Vagina (tissue), 2 donors: Measurements from ENCODE around the gene TNFRSF8. TPM values are rescaled to one million over a fixed set of nuclear protein-coding genes. Genes with fewer than 3 reads are reported as not detected.

ENCODE experiments used
- DNase-seq, 2 donors: peaks; one replicate each; pipeline ENCODE4 v3.0.0-alpha.2; 2017; ENCODE audit errors: extremely low spot score in 2 of 2
- H3K27ac ChIP-seq: fragments of 200-600 bp; sonication (generic); one replicate; pipeline ENCODE4 v1.5.1; 2019
- H3K27me3 ChIP-seq: fragments of 200-600 bp; sonication (generic); one replicate; pipeline ENCODE4 v1.5.1; 2019
- H3K36me3 ChIP-seq, 2 donors: fragments of 200-600 bp; sonication (generic); one replicate each; pipeline ENCODE4 v1.5.1; 2017 to 2019
- H3K4me1 ChIP-seq: fragments of 200-600 bp; sonication (generic); one replicate; pipeline ENCODE4 v1.5.1; 2019
- H3K4me3 ChIP-seq, 2 donors: fragments of 200-600 bp; sonication (generic); 1 replicate in 1 of 2; 2 replicates in 1 of 2; pipeline ENCODE4 v1.5.1; 2016 to 2019
- H3K9me3 ChIP-seq: fragments of 200-600 bp; sonication (generic); one replicate; pipeline ENCODE4 v1.5.1; 2019
- CTCF ChIP-seq, 3 experiments: fragments of 450-650 bp in 2 of 3; fragments of 200-600 bp in 1 of 3; sonication (generic) in 1 of 3; IDR thresholded peaks; one replicate each; pipeline ENCODE4 v1.5.1; 2017 to 2019; ENCODE audit warnings: antibody characterized with exemption in 3 of 3, mild to moderate bottlenecking in 2 of 3, moderate library complexity in 2 of 3
- POLR2A ChIP-seq, 2 donors: fragments of 450-650 bp; IDR thresholded peaks; one replicate each; pipeline ENCODE4 v1.6.1; 2017; ENCODE audit warnings: antibody characterized with exemption in 2 of 2, mild to moderate bottlenecking in 2 of 2, moderate library complexity in 2 of 2
- POLR2AphosphoS5 ChIP-seq, 2 donors: sonication (generic); formaldehyde crosslinking; IDR thresholded peaks; one replicate each; pipeline ENCODE4 v1.9.0; 2017; ENCODE audit warnings: antibody characterized with exemption in 2 of 2, mild to moderate bottlenecking in 2 of 2, low read depth in 1 of 2; ENCODE audit not compliant: insufficient read depth in 1 of 2
- intact Hi-C: fragments of 100-400 bp; cut with DNase I; formaldehyde crosslinking; loops from one replicate; pipeline ENCODE4 v1.15.1; 2023
- total RNA-seq: library from RNA; depleted of rRNA; stranded (reverse); fragments of >200 nt; gene quantifications from one replicate; pipeline ENCODE4 v1.2.3, GENCODE V29; 2016

The TNFRSF8 gene
- total RNA-seq, 1 donor from 2014 or later = 1.2 TPM

GRCh38 chr1:12111741-12112140, 48.6 kb downstream of the TNFRSF8 start:
- no peak for DNase-seq
- TF ChIP-seq POLR2A (IDR thresholded peaks at IDR 0.05) = no peak
- TF ChIP-seq POLR2AphosphoS5 (IDR thresholded peaks at IDR 0.05; ENCODE audit: insufficient read depth in 1 of 2, low read depth in 1 of 2) = no peak
- TF ChIP-seq CTCF (IDR thresholded peaks at IDR 0.05) = no peak
- H3K27ac ChIP-seq = no peak overlapping the region
- intact Hi-C loops = no loop called here
- H3K36me3 ChIP-seq = no peaks in the 10 kb centered on the region
- no peaks in the 10 kb centered on the region for H3K9me3 ChIP-seq
- no peaks in the 10 kb centered on the region for H3K4me1 ChIP-seq
- no peaks in the 10 kb centered on the region for H3K27me3 ChIP-seq
- no peak overlapping the region for H3K4me3 ChIP-seq

GRCh38 chr1:12112711-12113161, 49.6 kb downstream of the TNFRSF8 start:
- Histone ChIP-seq H3K27ac (no peak overlapping the region), H3K4me1 (no peaks in the 10 kb centered on the region), H3K9me3 (no peaks in the 10 kb centered on the region), H3K27me3 (no peaks in the 10 kb centered on the region), H3K36me3 (no peaks in the 10 kb centered on the region), H3K4me3 (no peak overlapping the region)
- TF ChIP-seq POLR2A (IDR thresholded peaks at IDR 0.05) (no peak), CTCF (IDR thresholded peaks at IDR 0.05) (no peak), POLR2AphosphoS5 (IDR thresholded peaks at IDR 0.05; ENCODE audit: insufficient read depth in 1 of 2, low read depth in 1 of 2) (no peak)
- DNase-seq = no peak
- intact Hi-C loops = no loop called here

GRCh38 chr1:12113433-12114339, 50.6 kb downstream of the TNFRSF8 start:
- Histone ChIP-seq H3K36me3 (no peaks in the 10 kb centered on the region), H3K27ac (no peak overlapping the region), H3K27me3 (no peaks in the 10 kb centered on the region), H3K4me1 (no peaks in the 10 kb centered on the region), H3K9me3 (no peaks in the 10 kb centered on the region), H3K4me3 (no peak overlapping the region)
- intact Hi-C loops = no loop called here
- no peak for DNase-seq
- TF ChIP-seq CTCF (IDR thresholded peaks at IDR 0.05) = no peak
- TF ChIP-seq POLR2AphosphoS5 (IDR thresholded peaks at IDR 0.05; ENCODE audit: insufficient read depth in 1 of 2, low read depth in 1 of 2) = no peak
- TF ChIP-seq POLR2A (IDR thresholded peaks at IDR 0.05) = no peak

GRCh38 chr1:12114340-12114683, 51.2 kb downstream of the TNFRSF8 start:
- no peak for DNase-seq
- intact Hi-C loops = no loop called here
- no peaks in the 10 kb centered on the region for H3K4me1 ChIP-seq
- TF ChIP-seq CTCF (IDR thresholded peaks at IDR 0.05) = no peak
- TF ChIP-seq POLR2AphosphoS5 (IDR thresholded peaks at IDR 0.05; ENCODE audit: insufficient read depth in 1 of 2, low read depth in 1 of 2) = no peak
- TF ChIP-seq POLR2A (IDR thresholded peaks at IDR 0.05) = no peak
- no peaks in the 10 kb centered on the region for H3K36me3 ChIP-seq
- H3K27ac ChIP-seq = no peak overlapping the region
- no peaks in the 10 kb centered on the region for H3K9me3 ChIP-seq
- no peak overlapping the region for H3K4me3 ChIP-seq
- H3K27me3 ChIP-seq = no peaks in the 10 kb centered on the region

- Histone ChIP-seq H3K36me3 (no peaks in the 10 kb centered on the region), H3K27me3 (no peaks in the 10 kb centered on the region), H3K27ac (no peak overlapping the region), H3K4me3 (no peak overlapping the region), H3K9me3 (no peaks in the 10 kb centered on the region), H3K4me1 (no peaks in the 10 kb centered on the region)
- intact Hi-C loops = no loop called here
- no peak for DNase-seq
- TF ChIP-seq POLR2AphosphoS5 (IDR thresholded peaks at IDR 0.05; ENCODE audit: insufficient read depth in 1 of 2, low read depth in 1 of 2) (no peak), POLR2A (IDR thresholded peaks at IDR 0.05) (no peak), CTCF (IDR thresholded peaks at IDR 0.05) (no peak)
Observed at GRCh38 chr1:12114916-12115315, 51.8 kb downstream of the TNFRSF8 start.
